Activated T-cell treated with anti-CD3 and anti-CD28 coated beads for 24 hours (primary cell): ENCODE data around the gene RASA3.
"Not testable (repeated sequence)": the region's sequence is repeated elsewhere in the genome, so short reads cannot be mapped to it uniquely, and the experiment has no call there.

ENCODE experiments used
- DNase-seq: peaks from one replicate; pipeline ENCODE4 v3.0.0-alpha.2; 2020; ENCODE audit warnings: low read depth

Gene RASA3

DNA sequence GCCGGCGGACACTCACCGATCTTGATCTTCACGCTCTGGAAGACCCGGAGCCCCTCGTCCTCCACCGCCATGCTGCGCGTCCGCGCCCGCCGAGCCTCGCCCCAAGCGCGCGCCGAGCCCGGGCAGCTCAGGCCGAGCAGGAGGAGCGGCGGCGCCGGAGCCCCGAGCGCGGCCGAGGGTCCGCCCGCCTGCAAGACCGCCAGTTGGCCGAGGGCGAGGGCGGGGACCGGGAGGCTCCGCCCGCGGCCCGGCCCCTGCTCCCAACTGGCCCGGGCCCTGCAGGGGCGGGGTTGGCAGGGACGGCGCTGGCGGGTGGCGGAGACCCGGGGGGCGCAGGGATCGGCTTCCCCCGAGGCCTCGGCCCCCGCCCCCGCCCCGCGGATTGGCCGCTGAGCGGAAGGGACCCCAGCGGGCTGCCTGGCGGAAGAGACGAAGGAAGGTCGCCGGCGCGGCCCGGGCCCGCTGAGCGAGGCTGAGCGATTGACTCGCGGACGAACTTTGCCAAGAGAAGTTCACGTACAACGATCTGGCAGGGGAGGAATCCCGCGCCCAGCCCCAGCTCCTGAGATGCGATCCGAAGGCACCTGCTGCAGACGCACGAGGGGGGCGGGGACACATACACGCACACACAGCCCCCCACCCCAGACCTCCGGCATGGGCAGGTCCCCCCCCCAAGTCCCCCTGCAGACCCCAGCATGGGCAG, at the start of gene RASA3:
TSS of gene RASA3 (minus strand) at position 205 of the 703 bp plus-strand sequence. CDS start at position 71, 134 bp downstream.
- no peak for DNase-seq

DNA sequence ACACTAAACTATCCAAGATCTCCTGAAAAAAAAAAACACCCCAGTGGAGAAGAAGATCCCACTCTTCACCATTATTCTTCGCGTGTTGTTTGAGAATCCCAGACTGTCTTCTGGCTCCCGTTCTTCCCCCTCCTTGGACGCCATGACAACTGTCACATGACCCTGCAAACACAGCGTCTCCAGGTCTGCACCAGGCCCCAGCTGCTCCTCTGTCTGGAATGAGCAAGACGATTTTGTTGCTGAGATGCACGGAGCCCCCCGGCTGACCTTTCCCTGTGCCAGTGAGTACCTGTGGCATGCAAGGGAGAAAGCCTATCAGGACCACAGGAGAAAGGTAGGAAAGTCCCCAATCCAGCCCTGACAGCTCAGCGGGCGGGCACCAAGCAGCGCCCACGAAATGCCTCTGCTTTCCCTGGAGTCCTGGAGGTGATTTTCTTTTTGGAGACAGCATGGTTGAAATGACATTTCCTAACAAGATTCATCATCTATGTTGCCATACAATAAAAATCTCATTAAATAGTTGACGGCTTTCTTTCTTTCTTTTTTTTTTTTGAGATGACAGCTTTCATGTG, 46.8 kb upstream of the RASA3 start, which contains the start of gene CFAP97D2:
TSS of gene CFAP97D2 (plus strand) at position 171 of the 572 bp plus-strand sequence. CDS start at position 245, 74 bp downstream.
- no peak for DNase-seq

GRCh38 chr13:114177245-114178010, 45.0 kb upstream of the RASA3 start:
- no peak for DNase-seq

- DNase-seq: not testable (repeated sequence)
These were observed 44.0 kb upstream of the RASA3 start for GRCh38 chr13:114176359-114176902.

DNA sequence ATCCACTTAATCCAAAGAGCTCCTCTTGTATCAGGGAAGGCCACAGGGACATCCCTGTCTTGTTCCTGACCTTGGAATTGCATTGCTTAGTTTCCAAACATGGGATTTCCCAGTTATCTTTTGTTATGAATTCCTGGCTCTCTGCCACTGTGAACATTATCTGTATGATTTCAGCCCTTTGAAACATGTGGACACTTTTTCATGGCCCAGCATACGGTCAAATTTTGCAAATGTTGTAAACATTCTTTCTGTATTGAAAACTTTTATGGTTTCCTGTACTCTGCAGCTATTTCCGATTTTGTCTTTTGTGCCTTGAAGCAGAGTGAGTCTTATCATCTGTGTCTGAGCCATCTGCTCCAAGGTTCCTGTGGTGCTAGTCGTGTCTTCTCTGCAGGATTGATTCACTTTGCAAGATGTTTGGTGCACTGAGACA, 42.1 kb upstream of the RASA3 start:
- no peak for DNase-seq

DNA sequence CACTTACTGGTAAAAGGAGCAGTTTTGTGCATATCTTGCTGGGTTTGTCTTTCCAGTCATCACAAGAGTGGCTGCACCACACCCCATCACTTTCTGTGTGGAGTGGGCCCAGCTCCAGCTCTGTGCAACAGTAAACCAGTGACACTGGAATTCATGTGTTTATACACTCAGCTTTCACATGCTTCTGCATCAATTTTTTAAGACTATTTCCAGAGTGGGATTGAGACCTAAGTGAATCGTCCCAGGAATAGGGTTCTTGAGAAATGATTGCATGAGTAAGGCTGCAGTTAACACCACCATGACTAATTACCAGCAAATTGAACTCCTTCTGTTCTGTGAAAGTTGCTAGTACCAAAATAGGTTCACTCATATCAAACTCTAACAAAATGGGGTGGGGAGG, 41.3 kb upstream of the RASA3 start:
- no peak for DNase-seq

DNA sequence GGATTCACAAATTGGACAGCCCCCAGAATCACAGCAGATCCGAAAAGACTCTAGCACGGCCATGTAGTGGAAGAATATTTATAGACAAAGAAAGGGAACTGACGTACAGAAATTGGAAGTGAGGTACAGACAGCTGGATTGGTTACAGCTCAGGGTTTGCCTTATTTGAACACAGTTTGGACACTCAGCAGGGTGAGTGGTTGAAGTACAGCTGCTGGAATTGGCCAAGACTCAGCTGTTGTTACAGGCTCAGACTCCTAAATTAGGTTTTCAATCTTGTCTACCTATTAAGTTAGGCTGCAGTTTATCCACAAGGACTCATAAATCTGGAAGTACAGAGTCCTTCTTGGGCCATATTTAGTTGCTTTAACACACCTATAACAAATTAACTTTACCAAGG, 40.8 kb upstream of the RASA3 start:
- DNase-seq: no peak

DNA sequence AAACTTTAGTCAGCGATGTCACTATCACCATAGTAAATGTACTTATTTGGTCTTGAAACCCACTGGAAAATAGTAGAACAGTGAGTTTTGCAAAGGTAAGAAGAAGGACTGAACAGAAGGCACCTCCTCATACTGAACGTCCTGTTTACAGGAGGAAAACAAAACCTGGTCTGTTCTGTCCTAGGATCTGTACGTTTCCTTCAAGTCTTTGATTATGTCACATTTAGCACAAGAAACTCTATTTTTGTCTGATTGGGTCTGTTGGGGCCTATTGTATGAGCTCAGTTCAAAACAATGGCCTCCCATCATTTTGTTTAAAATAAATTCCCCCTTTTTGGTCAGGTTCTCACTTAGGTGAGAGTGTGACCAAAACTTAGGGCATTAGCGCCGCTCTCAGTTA, 35.5 kb upstream of the RASA3 start:
- no peak for DNase-seq

- no peak for DNase-seq
These were observed 35.0 kb upstream of the RASA3 start for GRCh38 chr13:114167426-114167825.

GRCh38 chr13:114166381-114167131, 34.1 kb upstream of the RASA3 start:
- no peak for DNase-seq

- no peak for DNase-seq
These were observed 32.4 kb upstream of the RASA3 start for GRCh38 chr13:114164681-114165429.

DNA sequence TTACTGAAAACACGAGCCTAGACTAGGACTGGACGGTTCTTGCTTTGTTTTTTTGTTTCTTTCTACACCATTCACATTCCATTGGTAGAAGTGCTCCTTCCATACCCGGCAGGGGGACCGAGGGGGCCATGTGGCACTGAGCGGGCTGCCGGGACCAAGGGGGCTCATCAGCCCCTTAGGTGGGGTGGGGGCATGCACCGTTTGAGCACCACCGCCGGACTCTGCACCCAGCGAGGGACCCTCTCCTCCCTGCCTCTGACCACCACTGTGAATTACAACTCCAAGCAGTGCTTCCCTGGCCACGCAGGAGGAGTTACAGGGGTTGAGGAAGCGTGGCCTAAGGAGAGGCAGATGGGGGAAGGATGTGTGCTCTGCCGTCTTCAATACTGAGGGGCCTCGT, 31.6 kb upstream of the RASA3 start:
- no peak for DNase-seq

- DNase-seq: no peak
These were observed 30.1 kb upstream of the RASA3 start for GRCh38 chr13:114162533-114162922.

DNA sequence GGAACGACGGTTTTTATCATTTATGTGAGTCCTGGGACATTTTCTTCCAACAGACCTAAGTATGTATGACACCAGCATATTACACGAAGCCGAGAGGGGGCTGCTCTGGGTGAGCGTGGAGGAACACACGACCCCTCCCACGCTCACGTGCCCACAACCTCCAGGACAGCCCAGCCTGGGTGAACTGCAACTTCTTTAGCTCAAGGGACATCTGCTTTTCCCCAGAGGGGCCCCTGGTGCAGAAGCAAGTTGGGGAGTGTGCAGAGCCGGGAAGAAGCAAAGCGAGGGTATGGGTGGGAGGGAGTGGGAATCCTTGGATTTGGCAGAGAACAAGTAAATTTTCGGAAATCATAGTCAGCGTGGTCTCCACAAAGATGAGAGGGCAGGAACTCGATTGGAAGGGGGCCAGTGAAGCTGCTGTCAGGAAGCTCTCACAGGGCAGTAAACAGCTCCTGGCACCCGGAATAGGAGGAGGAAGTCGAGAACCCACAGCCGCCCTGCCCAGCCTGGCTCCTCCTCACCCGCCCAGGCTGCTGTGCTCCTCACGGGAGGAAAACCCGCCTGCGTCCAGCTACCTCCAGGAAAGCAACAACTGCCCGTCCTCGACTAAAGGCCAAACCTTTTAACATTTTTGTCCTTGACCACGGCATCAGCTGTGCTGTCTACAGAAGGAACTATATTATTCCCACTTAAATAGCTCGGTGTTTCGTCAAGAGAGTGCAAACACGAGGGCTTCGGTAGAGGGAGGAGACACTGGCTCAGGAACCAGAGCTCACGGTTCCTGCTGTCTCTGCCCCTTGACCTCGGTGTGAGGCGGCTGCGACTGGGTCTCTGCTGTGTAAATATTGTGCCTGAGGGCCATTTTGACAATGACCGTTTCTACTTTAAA, 29.5 kb upstream of the RASA3 start:
- DNase-seq: no peak

- no peak for DNase-seq
These were observed 28.7 kb upstream of the RASA3 start for GRCh38 chr13:114161028-114161556.

- DNase-seq: not testable (repeated sequence)
These were observed 26.6 kb upstream of the RASA3 start for GRCh38 chr13:114158869-114159666.

- no peak for DNase-seq
These were observed 25.6 kb upstream of the RASA3 start for GRCh38 chr13:114157869-114158495.
